GM12878 (cell line): ENCODE results near the gene KLHL7. TPM values are rescaled to one million over a fixed set of nuclear protein-coding genes. Genes with fewer than 3 reads are reported as not detected.

Source experiments
- ATAC-seq: fragments of 200-7000 bp; cut with Tn5 transposase; 3 replicates; pipeline ENCODE4 v1.9.1; 2020; ENCODE audit warnings: mild to moderate bottlenecking, moderate library complexity
- BruUV-seq: library from RNA; stranded (reverse); fragments of 400-500 nt; replicated peaks from 2 replicates; lab custom pipeline; 2021; lab: Mats Ljungman, UMichigan
- CTCF ChIA-PET: fragments of 300-600 bp; sonication (Branson Sonifier 250); formaldehyde crosslinking; extraction: SDS; loops from one replicate; lab custom pipeline; 2021; ENCODE audit warnings: inconsistent platforms; lab: Yijun Ruan, JAX
- POLR2A ChIA-PET: fragments of 350-600 bp; formaldehyde crosslinking; extraction: SDS; loops from one replicate; lab custom pipeline; 2021; ENCODE audit warnings: inconsistent platforms; lab: Charles Lee
- RAD21 ChIA-PET: fragments of 300-600 bp; sonication (Branson Sonifier 250); formaldehyde crosslinking; loops from one replicate; lab custom pipeline; 2023; ENCODE audit warnings: antibody characterized with exemption; ENCODE audit not compliant: unreplicated experiment; lab: Charles Lee
- SMC1A ChIA-PET: fragments of 300-600 bp; sonication (Branson Sonifier 250); formaldehyde crosslinking; loops from one replicate; lab custom pipeline; 2023; ENCODE audit not compliant: unreplicated experiment, uncharacterized antibody; lab: Charles Lee
- DNase-seq: peaks from one replicate; pipeline ENCODE4 v3.0.0-alpha.2; 2011; ENCODE audit warnings: low read depth, low spot score
- FAIRE-seq: peaks from 3 replicates; lab custom pipeline; 2011; peaks lifted over from hg19 to GRCh38; lab: Jason Lieb, UNC
- H2AFZ ChIP-seq: 2 replicates; pipeline ENCODE4 v1.6.0; 2011; ENCODE audit warnings: low read depth, low read length, control low read depth; ENCODE audit not compliant: control insufficient read depth
- H3K27ac ChIP-seq: 2 replicates; pipeline ENCODE4 v1.5.1; 2011; ENCODE audit warnings: control low read depth; ENCODE audit not compliant: control insufficient read depth, insufficient read depth
- H3K27me3 ChIP-seq, 2 experiments: replicated peaks in 1 of 2; 2 replicates each; pipeline versions ENCODE4 v1.6.0 to v1.6.1; 2011; ENCODE audit warnings: low read length in 1 of 2; ENCODE audit not compliant: control insufficient read depth in 2 of 2, insufficient read depth in 2 of 2
- H3K36me3 ChIP-seq, 2 experiments: 2 replicates each; pipeline ENCODE4 v1.5.1; 2011; ENCODE audit warnings: low read length in 1 of 2; ENCODE audit not compliant: control insufficient read depth in 2 of 2, insufficient read depth in 2 of 2
- H3K4me1 ChIP-seq: 2 replicates; pipeline ENCODE4 v1.6.1; 2011; ENCODE audit warnings: mild to moderate bottlenecking, low read length, moderate library complexity, mixed read lengths; ENCODE audit not compliant: control insufficient read depth, insufficient read depth
- H3K4me2 ChIP-seq: 2 replicates; pipeline ENCODE4 v1.6.0; 2011; ENCODE audit warnings: control low read depth; ENCODE audit not compliant: control insufficient read depth, insufficient read depth
- H3K4me3 ChIP-seq: fragments of 200-600 bp; sonication (generic); 2 replicates; pipeline ENCODE4 v1.5.1; 2016
- H3K79me2 ChIP-seq: 2 replicates; pipeline ENCODE4 v1.6.0; 2011; ENCODE audit warnings: low read length; ENCODE audit not compliant: control insufficient read depth, insufficient read depth
- H3K9ac ChIP-seq: 2 replicates; pipeline ENCODE4 v1.8.0; 2011; ENCODE audit warnings: low read length, control low read depth, mixed read lengths; ENCODE audit not compliant: control insufficient read depth, insufficient read depth
- H3K9me3 ChIP-seq: replicated peaks from 3 replicates; pipeline ENCODE4 v1.5.1; 2011; ENCODE audit warnings: mild to moderate bottlenecking, low read length; ENCODE audit not compliant: control insufficient read depth, insufficient read depth
- H4K20me1 ChIP-seq: 2 replicates; pipeline ENCODE4 v1.6.0; 2011; ENCODE audit not compliant: control insufficient read depth, insufficient read depth
- CBX3 ChIP-seq: fragments of 200-600 bp; sonication (generic); IDR thresholded peaks from 2 replicates; pipeline ENCODE4 v1.6.1; 2016; ENCODE audit warnings: low read depth, borderline replicate concordance
- DPF2 ChIP-seq: fragments of 450-650 bp; IDR thresholded peaks from 2 replicates; pipeline ENCODE4 v1.6.1; 2017; ENCODE audit warnings: mild to moderate bottlenecking
- PAX5 ChIP-seq: IDR thresholded peaks from 2 replicates; pipeline ENCODE4 v1.6.1; 2011; ENCODE audit warnings: low read depth, low read length, borderline replicate concordance
- RAD51 ChIP-seq: fragments of 450-650 bp; IDR thresholded peaks from 2 replicates; pipeline ENCODE4 v1.6.1; 2016; ENCODE audit warnings: moderate library complexity, mild to moderate bottlenecking, inconsistent platforms
- SPI1 ChIP-seq: IDR thresholded peaks from 2 replicates; pipeline ENCODE4 v1.6.1; 2011; ENCODE audit warnings: low read depth, mild to moderate bottlenecking, low read length, moderate library complexity, borderline replicate concordance; ENCODE audit not compliant: insufficient read depth
- WGBS: methylation state at CpG from one replicate; pipeline ENCODE4 v1.1.6; 2016; ENCODE audit warnings: low lambda C conversion rate; ENCODE audit not compliant: insufficient replicate concordance, insufficient coverage; ENCODE audit errors: missing lambda C conversion rate; 5-methylcytosine and 5-hydroxymethylcytosine counted together
- in situ Hi-C: fragments of 300-500 bp; cut with MboI; formaldehyde crosslinking; loops from 9 replicates; pipeline ENCODE4 v1.14.3; 2018; ENCODE audit warnings: mixed read lengths
- intact Hi-C: fragments of 100-400 bp; cut with micrococcal nuclease; formaldehyde crosslinking; loops from one replicate; pipeline ENCODE4 v1.14.2; 2022; ENCODE audit not compliant: unreplicated experiment
- polyA plus RNA-seq, 11 experiments: library from polyadenylated mRNA; depleted of rRNA in 4 of 11; unstranded in 6 of 11; stranded (reverse) in 5 of 11; fragments of >200 nt; fragmentation: Nextera tagmentation in 4 of 11; fragmentation: Illumina TruSeq in 1 of 11; extraction: Ambion mirVana in 4 of 11; extraction: Trizol in 1 of 11; gene quantifications; 1 replicate in 1 of 11; 2 replicates in 10 of 11; pipeline versions ENCODE4 v1.2.1 to v1.2.3, GENCODE V29; 2011 to 2016; ENCODE audit warnings: inconsistent platforms in 2 of 11, missing spikeins in 2 of 11, low read depth in 1 of 11
- total RNA-seq, 4 experiments: library from RNA; depleted of rRNA in 3 of 4; stranded (reverse); fragments of >200 nt in 3 of 4; fragmentation: Illumina TruSeq in 1 of 4; extraction: Trizol in 1 of 4; gene quantifications; 2 replicates each; pipeline versions ENCODE4 v1.2.1 to v1.2.3, GENCODE V29; 2013 to 2021

KLHL7 gene
- total and polyA plus RNA-seq, 10 of the 15 experiments (the other 5 are each of a cell fraction or from before 2014, with no cell fraction given): 6.4 to 38.7 (median 20.9) TPM

DNA sequence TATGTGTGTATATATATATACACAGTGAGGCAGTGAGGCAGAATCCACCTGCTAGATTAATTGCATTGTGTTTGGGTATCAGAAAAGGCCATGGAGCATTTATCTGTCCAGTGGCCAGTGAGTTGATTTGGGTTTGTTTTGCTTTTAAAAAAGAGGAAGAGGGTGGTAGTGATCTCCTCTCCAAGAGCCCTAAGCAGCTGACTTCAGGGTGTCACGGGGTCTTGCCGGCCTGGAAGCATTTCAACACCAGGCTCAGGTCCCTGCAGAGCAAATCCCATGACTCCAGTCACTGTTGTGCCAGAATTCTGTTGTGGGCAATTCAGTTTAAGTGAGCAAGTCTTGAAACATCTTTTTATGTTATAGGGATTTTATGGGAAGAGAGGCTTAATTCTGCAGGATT, 110.4 kb downstream of the KLHL7 start:
- DNase-seq (no peak), FAIRE-seq (no peak), ATAC-seq (no peak)
- H3K9me3 ChIP-seq: no peaks in the 10 kb centered on the region
- RAD21 ChIA-PET: no interaction called here
- H3K27ac ChIP-seq: no peak overlapping the region
- no peaks in the 10 kb centered on the region for H3K36me3 ChIP-seq
- H3K4me1 ChIP-seq: no peaks in the 10 kb centered on the region
- H4K20me1 ChIP-seq: no peaks in the 10 kb centered on the region
- BruUV-seq: no TSS peak
- CTCF ChIA-PET: interaction anchor here (1.3 kb wide), 1 partner anchor 31 kb away, joined by 3 read pairs; no protein-coding TSS in a partner anchor
- WGBS: 0% methylated on average over 2 of the region's 2 CpGs
- intact Hi-C loops (no loop called here), in situ Hi-C loops (no loop called here)
- H3K4me3 ChIP-seq: no peak overlapping the region
- no peak overlapping the region for H2AFZ ChIP-seq
- H3K27me3 ChIP-seq: peaks cover 0 to 1% of the 10 kb centered on the region in 2 experiments; a peak in 1 of 4 replicates
- POLR2A ChIA-PET: interaction anchor here (0.6 kb wide), 1 partner anchor 29 kb away, joined by 5 read pairs; no protein-coding TSS in a partner anchor
- no peak overlapping the region for H3K4me2 ChIP-seq
- H3K9ac ChIP-seq: no peak overlapping the region
- H3K79me2 ChIP-seq: no peaks in the 10 kb centered on the region
- SMC1A ChIA-PET: interaction anchor here (1.3 kb wide), 1 partner anchor 10 kb away, joined by 4 read pairs; no protein-coding TSS in a partner anchor
- TF ChIP-seq PAX5 (no peak), SPI1 (peak; percentile 67; the same call in 1 of the 2 replicates), DPF2 (no peak), RAD51 (peak; percentile 36; the same call in 1 of the 2 replicates)

DNA sequence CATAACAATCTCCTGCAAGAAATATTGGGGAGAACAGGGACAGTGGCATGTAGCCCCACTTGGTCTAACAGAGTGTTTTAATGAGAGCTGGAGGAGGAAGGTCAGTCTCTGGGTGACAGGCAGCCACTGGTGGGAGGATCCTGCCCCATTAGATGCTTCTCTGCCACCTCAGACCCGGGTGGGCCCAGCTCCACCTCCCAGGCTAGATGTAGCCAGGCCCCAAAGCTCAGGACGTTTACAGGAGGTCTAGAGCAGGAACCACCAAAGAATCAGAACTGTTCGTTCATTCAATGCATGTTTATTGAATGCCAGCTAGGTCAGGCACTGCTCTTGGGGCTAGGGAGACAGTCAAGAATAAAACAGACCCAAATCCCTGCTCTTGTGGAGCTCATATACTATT, 112.6 kb downstream of the KLHL7 start:
- ChIA-PET SMC1A (interaction anchor here (0.6 to 0.8 kb wide), 2 partner anchors 17 to 31 kb away, joined by 3 to 4 read pairs; no protein-coding TSS in a partner anchor), RAD21 (no interaction called here), POLR2A (interaction anchor here (0.8 kb wide), 1 partner anchor 21 kb away, joined by 4 read pairs; no protein-coding TSS in a partner anchor), CTCF (interaction anchor here (0.8 to 1.1 kb wide), 2 partner anchors 24 to 56 kb away, joined by 3 read pairs; no protein-coding TSS in a partner anchor)
- intact Hi-C loops (no loop called here), in situ Hi-C loops (no loop called here)
- no peaks in the 10 kb centered on the region for H3K36me3 ChIP-seq
- no peak for TF ChIP-seq CBX3
- no peak overlapping the region for H3K4me2 ChIP-seq
- H3K9ac ChIP-seq: no peak overlapping the region
- WGBS: 0% methylated on average over 3 of the region's 3 CpGs
- no peak overlapping the region for H3K4me3 ChIP-seq
- BruUV-seq: no TSS peak
- no peaks in the 10 kb centered on the region for H3K4me1 ChIP-seq
- H2AFZ ChIP-seq: peak overlapping the region; percentile 25; the same call in 1 of the 2 replicates
- FAIRE-seq: no peak
- H3K79me2 ChIP-seq: no peaks in the 10 kb centered on the region
- no peak overlapping the region for H3K27ac ChIP-seq
- no peak for DNase-seq
- peaks cover 0 to 1% of the 10 kb centered on the region in 2 experiments; a peak in 1 of 4 replicates for H3K27me3 ChIP-seq
- no peak for ATAC-seq
- H3K9me3 ChIP-seq: no peaks in the 10 kb centered on the region; the same call in 2 of the 3 replicates
- no peaks in the 10 kb centered on the region for H4K20me1 ChIP-seq
